ENCODE results near the gene ZNF277.

ZNF277 gene

GRCh38 chr7:112357136-112357535 is 150.6 kb downstream of the ZNF277 start:
- Histone ChIP-seq H3K4me3 (ENCODE audit: low read length) (no peak overlapping the region), H3K9me3 (ENCODE audit: insufficient read depth, low read depth, low read length) (no peaks in the 10 kb centered on the region), H3K27me3 (ENCODE audit: insufficient read depth, low read length) (no peaks in the 10 kb centered on the region), H3K9ac (ENCODE audit: low read depth, low read length) (no peak overlapping the region), H3K27ac (ENCODE audit: low read depth, low read length) (no peak overlapping the region), H3K4me1 (ENCODE audit: insufficient read depth, low read length) (no peaks in the 10 kb centered on the region), H3K36me3 (ENCODE audit: insufficient read depth, low read length) (no peaks in the 10 kb centered on the region)
- 80% methylated on average over 4 of the region's 4 CpGs for WGBS

- H3K36me3 ChIP-seq (ENCODE audit: insufficient read depth, low read length), result no peaks in the 10 kb centered on the region
- H3K27me3 ChIP-seq (ENCODE audit: insufficient read depth, low read length), result no peaks in the 10 kb centered on the region
- H3K27ac ChIP-seq (ENCODE audit: low read depth, low read length), result no peak overlapping the region
- H3K9ac ChIP-seq (ENCODE audit: low read depth, low read length), result no peak overlapping the region
- H3K9me3 ChIP-seq (ENCODE audit: insufficient read depth, low read depth, low read length), result no peaks in the 10 kb centered on the region
- H3K4me1 ChIP-seq (ENCODE audit: insufficient read depth, low read length), result peaks cover 10% of the 10 kb centered on the region
- no peak overlapping the region for H3K4me3 ChIP-seq (ENCODE audit: low read length)
Observed at GRCh38 chr7:112358513-112358912, 152.0 kb downstream of the ZNF277 start.

- peaks cover 10% of the 10 kb centered on the region for H3K4me1 ChIP-seq (ENCODE audit: insufficient read depth, low read length)
- no peak overlapping the region for H3K9ac ChIP-seq (ENCODE audit: low read depth, low read length)
- H3K4me3 ChIP-seq (ENCODE audit: low read length), result no peak overlapping the region
- no peaks in the 10 kb centered on the region for H3K9me3 ChIP-seq (ENCODE audit: insufficient read depth, low read depth, low read length)
- H3K27ac ChIP-seq (ENCODE audit: low read depth, low read length), result no peak overlapping the region
- no peaks in the 10 kb centered on the region for H3K27me3 ChIP-seq (ENCODE audit: insufficient read depth, low read length)
- no peaks in the 10 kb centered on the region for H3K36me3 ChIP-seq (ENCODE audit: insufficient read depth, low read length)
Observed at GRCh38 chr7:112359086-112359485, 152.6 kb downstream of the ZNF277 start.

GRCh38 chr7:112360681-112361080 is 154.2 kb downstream of the ZNF277 start:
- Histone ChIP-seq H3K9me3 (ENCODE audit: insufficient read depth, low read depth, low read length) (no peaks in the 10 kb centered on the region), H3K27ac (ENCODE audit: low read depth, low read length) (no peak overlapping the region), H3K4me1 (ENCODE audit: insufficient read depth, low read length) (peaks cover 10% of the 10 kb centered on the region), H3K27me3 (ENCODE audit: insufficient read depth, low read length) (no peaks in the 10 kb centered on the region), H3K4me3 (ENCODE audit: low read length) (no peak overlapping the region), H3K9ac (ENCODE audit: low read depth, low read length) (no peak overlapping the region), H3K36me3 (ENCODE audit: insufficient read depth, low read length) (no peaks in the 10 kb centered on the region)
- WGBS, result 93% methylated on average over 8 of the region's 8 CpGs

GRCh38 chr7:112361154-112361553 is 154.7 kb downstream of the ZNF277 start:
- no peak overlapping the region for H3K27ac ChIP-seq (ENCODE audit: low read depth, low read length)
- H3K4me1 ChIP-seq (ENCODE audit: insufficient read depth, low read length), result peaks cover 10% of the 10 kb centered on the region
- H3K9me3 ChIP-seq (ENCODE audit: insufficient read depth, low read depth, low read length), result no peaks in the 10 kb centered on the region
- 92% methylated on average over 3 of the region's 3 CpGs for WGBS
- no peaks in the 10 kb centered on the region for H3K36me3 ChIP-seq (ENCODE audit: insufficient read depth, low read length)
- H3K27me3 ChIP-seq (ENCODE audit: insufficient read depth, low read length), result no peaks in the 10 kb centered on the region
- no peak overlapping the region for H3K4me3 ChIP-seq (ENCODE audit: low read length)
- no peak overlapping the region for H3K9ac ChIP-seq (ENCODE audit: low read depth, low read length)

- Histone ChIP-seq H3K27me3 (ENCODE audit: insufficient read depth, low read length) (no peaks in the 10 kb centered on the region), H3K9me3 (ENCODE audit: insufficient read depth, low read depth, low read length) (no peaks in the 10 kb centered on the region), H3K4me1 (ENCODE audit: insufficient read depth, low read length) (peaks cover 10% of the 10 kb centered on the region), H3K9ac (ENCODE audit: low read depth, low read length) (no peak overlapping the region), H3K36me3 (ENCODE audit: insufficient read depth, low read length) (no peaks in the 10 kb centered on the region), H3K27ac (ENCODE audit: low read depth, low read length) (no peak overlapping the region; the same call in 1 of the 2 replicates), H3K4me3 (ENCODE audit: low read length) (no peak overlapping the region)
- WGBS, result 88% methylated on average over 2 of the region's 2 CpGs
Observed at GRCh38 chr7:112362053-112362650, 155.7 kb downstream of the ZNF277 start.

- H3K9me3 ChIP-seq (ENCODE audit: insufficient read depth, low read depth, low read length), result no peaks in the 10 kb centered on the region
Observed at GRCh38 chr7:112362731-112363131, 156.2 kb downstream of the ZNF277 start.

GRCh38 chr7:112364388-112364787 is 157.9 kb downstream of the ZNF277 start:
- WGBS, result 97% methylated on average over 1 of the region's 1 CpG
- H3K27ac ChIP-seq (ENCODE audit: low read depth, low read length), result no peak overlapping the region
- peaks cover 10% of the 10 kb centered on the region for H3K4me1 ChIP-seq (ENCODE audit: insufficient read depth, low read length)
- no peaks in the 10 kb centered on the region for H3K36me3 ChIP-seq (ENCODE audit: insufficient read depth, low read length)
- H3K4me3 ChIP-seq (ENCODE audit: low read length), result no peak overlapping the region
- no peaks in the 10 kb centered on the region for H3K27me3 ChIP-seq (ENCODE audit: insufficient read depth, low read length)
- H3K9ac ChIP-seq (ENCODE audit: low read depth, low read length), result no peak overlapping the region
- no peaks in the 10 kb centered on the region for H3K9me3 ChIP-seq (ENCODE audit: insufficient read depth, low read depth, low read length)

More at GRCh38 chr7:112362731-112363131, 156.2 kb downstream of the ZNF277 start:
- Histone ChIP-seq H3K27ac (ENCODE audit: low read depth, low read length) (peak overlapping the region; percentile 24), H3K4me3 (ENCODE audit: low read length) (no peak overlapping the region), H3K36me3 (ENCODE audit: insufficient read depth, low read length) (no peaks in the 10 kb centered on the region), H3K9ac (ENCODE audit: low read depth, low read length) (no peak overlapping the region), H3K4me1 (ENCODE audit: insufficient read depth, low read length) (peaks cover 10% of the 10 kb centered on the region), H3K27me3 (ENCODE audit: insufficient read depth, low read length) (no peaks in the 10 kb centered on the region)
- WGBS, result 70% methylated on average over 8 of the region's 8 CpGs

GRCh38 chr7:112365551-112365950 is 159.1 kb downstream of the ZNF277 start:
- 97% methylated on average over 3 of the region's 3 CpGs for WGBS
- Histone ChIP-seq H3K9me3 (ENCODE audit: insufficient read depth, low read depth, low read length) (no peaks in the 10 kb centered on the region), H3K4me1 (ENCODE audit: insufficient read depth, low read length) (peaks cover 10% of the 10 kb centered on the region), H3K9ac (ENCODE audit: low read depth, low read length) (no peak overlapping the region), H3K27me3 (ENCODE audit: insufficient read depth, low read length) (no peaks in the 10 kb centered on the region), H3K4me3 (ENCODE audit: low read length) (no peak overlapping the region), H3K36me3 (ENCODE audit: insufficient read depth, low read length) (no peaks in the 10 kb centered on the region), H3K27ac (ENCODE audit: low read depth, low read length) (no peak overlapping the region)

- no peak overlapping the region for H3K4me3 ChIP-seq (ENCODE audit: low read length)
- H3K9me3 ChIP-seq (ENCODE audit: insufficient read depth, low read depth, low read length), result no peaks in the 10 kb centered on the region
- 100% methylated on average over 1 of the region's 1 CpG for WGBS
- peaks cover 10% of the 10 kb centered on the region for H3K4me1 ChIP-seq (ENCODE audit: insufficient read depth, low read length)
- no peaks in the 10 kb centered on the region for H3K36me3 ChIP-seq (ENCODE audit: insufficient read depth, low read length)
- no peak overlapping the region for H3K27ac ChIP-seq (ENCODE audit: low read depth, low read length)
- no peaks in the 10 kb centered on the region for H3K27me3 ChIP-seq (ENCODE audit: insufficient read depth, low read length)
- H3K9ac ChIP-seq (ENCODE audit: low read depth, low read length), result no peak overlapping the region
Observed at GRCh38 chr7:112366886-112367285, 160.4 kb downstream of the ZNF277 start.

- Histone ChIP-seq H3K36me3 (ENCODE audit: insufficient read depth, low read length) (no peaks in the 10 kb centered on the region), H3K9ac (ENCODE audit: low read depth, low read length) (no peak overlapping the region), H3K9me3 (ENCODE audit: insufficient read depth, low read depth, low read length) (no peaks in the 10 kb centered on the region), H3K4me1 (ENCODE audit: insufficient read depth, low read length) (no peaks in the 10 kb centered on the region), H3K27me3 (ENCODE audit: insufficient read depth, low read length) (no peaks in the 10 kb centered on the region), H3K27ac (ENCODE audit: low read depth, low read length) (no peak overlapping the region), H3K4me3 (ENCODE audit: low read length) (no peak overlapping the region)
- 80% methylated on average over 2 of the region's 2 CpGs for WGBS
Observed at GRCh38 chr7:112370436-112370835, 163.9 kb downstream of the ZNF277 start.

GRCh38 chr7:112371701-112372100 is 165.2 kb downstream of the ZNF277 start:
- WGBS, result 84% methylated on average over 2 of the region's 2 CpGs
- H3K27ac ChIP-seq (ENCODE audit: low read depth, low read length), result no peak overlapping the region
- no peaks in the 10 kb centered on the region for H3K9me3 ChIP-seq (ENCODE audit: insufficient read depth, low read depth, low read length)
- no peak overlapping the region for H3K4me3 ChIP-seq (ENCODE audit: low read length)
- no peaks in the 10 kb centered on the region for H3K27me3 ChIP-seq (ENCODE audit: insufficient read depth, low read length)
- H3K36me3 ChIP-seq (ENCODE audit: insufficient read depth, low read length), result no peaks in the 10 kb centered on the region
- H3K9ac ChIP-seq (ENCODE audit: low read depth, low read length), result no peak overlapping the region
- H3K4me1 ChIP-seq (ENCODE audit: insufficient read depth, low read length), result no peaks in the 10 kb centered on the region
